B cell (primary cell): ENCODE results near the gene EIF5A. TPM values are rescaled to one million over a fixed set of nuclear protein-coding genes. Genes with fewer than 3 reads are reported as not detected.

ENCODE experiments used
- ATAC-seq: fragments of 200-7000 bp; cut with Tn5 transposase; one replicate; pipeline ENCODE4 v1.10.0; 2021; ENCODE audit warnings: low read depth, mild to moderate bottlenecking, moderate number of reproducible peaks, moderate library complexity
- CTCF ChIA-PET: fragments of 350-600 bp; sonication (Branson Sonifier 250); formaldehyde crosslinking; loops from one replicate; lab custom pipeline; 2021; ENCODE audit warnings: antibody characterized with exemption, inconsistent platforms; lab: Charles Lee
- POLR2A ChIA-PET: fragments of 350-600 bp; sonication (Branson Sonifier 250); formaldehyde crosslinking; loops from one replicate; lab custom pipeline; 2021; ENCODE audit warnings: antibody characterized with exemption; lab: Charles Lee
- DNase-seq: peaks from one replicate; pipeline ENCODE4 v3.0.0; 2013
- H2AFZ ChIP-seq: 2 replicates; pipeline ENCODE4 v1.6.1; 2012; ENCODE audit warnings: mild to moderate bottlenecking, low read depth, low read length; ENCODE audit not compliant: insufficient read depth, poor library complexity, severe bottlenecking
- H3K27ac ChIP-seq, 2 donors: 1 replicate in 1 of 2; 2 replicates in 1 of 2; pipeline ENCODE4 v1.5.1; 2012 to 2013; ENCODE audit warnings: low read length in 2 of 2, mild to moderate bottlenecking in 2 of 2, moderate library complexity in 1 of 2
- H3K27me3 ChIP-seq, 4 experiments: fragments of 200-600 bp in 1 of 4; sonication (generic) in 1 of 4; replicated peaks in 1 of 4; 1 replicate in 2 of 4; 2 replicates in 2 of 4; pipeline versions ENCODE4 v1.6.1 to v1.7.0; 2013 to 2016; ENCODE audit warnings: low read length in 3 of 4, mild to moderate bottlenecking in 2 of 4, mixed read lengths in 1 of 4, moderate library complexity in 1 of 4; ENCODE audit not compliant: insufficient read depth in 4 of 4, control insufficient read depth in 3 of 4; ENCODE audit errors: control extremely low read depth in 1 of 4
- H3K36me3 ChIP-seq, 2 experiments: replicated peaks in 1 of 2; 1 replicate in 1 of 2; 2 replicates in 1 of 2; pipeline versions ENCODE4 v1.6.1 to v1.7.1; 2013; ENCODE audit warnings: low read length in 1 of 2; ENCODE audit not compliant: insufficient read depth in 2 of 2, control insufficient read depth in 1 of 2; ENCODE audit errors: control extremely low read depth in 1 of 2, extremely low read depth in 1 of 2
- H3K4me1 ChIP-seq, 2 donors: fragments of 200-600 bp in 1 of 2; sonication (generic) in 1 of 2; 1 replicate in 1 of 2; 2 replicates in 1 of 2; pipeline versions ENCODE4 v1.5.1 to v1.6.1; 2013 to 2017; ENCODE audit warnings: low read length in 2 of 2; ENCODE audit not compliant: control insufficient read depth in 2 of 2, insufficient read depth in 2 of 2
- H3K4me2 ChIP-seq: replicated peaks from 2 replicates; pipeline ENCODE3; 2012; ENCODE audit warnings: mild to moderate bottlenecking, low read depth, low read length; ENCODE audit not compliant: poor library complexity, severe bottlenecking
- H3K4me3 ChIP-seq, 5 experiments: fragments of 200-600 bp in 1 of 5; sonication (generic) in 1 of 5; 1 replicate in 3 of 5; 2 replicates in 2 of 5; pipeline versions ENCODE4 v1.5.1 to v1.7.0; 2011 to 2016; ENCODE audit warnings: low read length in 4 of 5, mild to moderate bottlenecking in 4 of 5, low read depth in 2 of 5, control low read depth in 1 of 5, moderate library complexity in 1 of 5; ENCODE audit not compliant: insufficient read depth in 1 of 5; ENCODE audit errors: control extremely low read depth in 1 of 5, extremely low read depth in 1 of 5
- H3K79me2 ChIP-seq: fragments of 200-600 bp; sonication (generic); one replicate; pipeline ENCODE4 v1.6.0; 2016; ENCODE audit warnings: low read length; ENCODE audit not compliant: control insufficient read depth, insufficient read depth
- H3K9ac ChIP-seq: fragments of 200-600 bp; sonication (generic); 2 replicates; pipeline ENCODE4 v1.6.1; 2017; ENCODE audit warnings: mild to moderate bottlenecking, low read length, moderate library complexity
- H3K9me3 ChIP-seq, 3 donors: one replicate each; pipeline versions ENCODE4 v1.6.1 to v1.7.1; 2013; ENCODE audit warnings: low read length in 2 of 3; ENCODE audit not compliant: control insufficient read depth in 2 of 3, insufficient read depth in 1 of 3; ENCODE audit errors: control extremely low read depth in 1 of 3
- H4K20me1 ChIP-seq: 2 replicates; pipeline ENCODE4 v1.6.0; 2012; ENCODE audit warnings: mild to moderate bottlenecking, low read length; ENCODE audit not compliant: insufficient read depth, control insufficient read depth, poor library complexity, severe bottlenecking
- H3K27ac Mint-ChIP-seq: one replicate; pipeline ENCODE4 v1.8.0; 2021; ENCODE audit warnings: mixed read lengths
- H3K27me3 Mint-ChIP-seq: one replicate; pipeline ENCODE4 v1.8.0; 2021; ENCODE audit warnings: mixed read lengths
- H3K4me1 Mint-ChIP-seq: one replicate; pipeline ENCODE4 v1.8.0; 2021; ENCODE audit warnings: mixed read lengths
- H3K4me3 Mint-ChIP-seq: one replicate; pipeline ENCODE4 v1.8.0; 2021; ENCODE audit warnings: mixed read lengths
- H3K9me3 Mint-ChIP-seq: one replicate; pipeline ENCODE4 v1.8.0; 2022; ENCODE audit warnings: mixed read lengths; ENCODE audit not compliant: insufficient read depth
- EZH2 ChIP-seq: IDR thresholded peaks from 2 replicates; pipeline ENCODE4 v1.6.1; 2012; ENCODE audit warnings: borderline replicate concordance, low read depth, mild to moderate bottlenecking, moderate library complexity, low read length; ENCODE audit not compliant: insufficient read depth, poor library complexity, severe bottlenecking
- WGBS: methylation state at CpG from one replicate; pipeline ENCODE4 v1.1.5; 2013; ENCODE audit warnings: missing lambda C conversion rate; ENCODE audit not compliant: insufficient coverage; 5-methylcytosine and 5-hydroxymethylcytosine counted together
- intact Hi-C: fragments of 100-400 bp; cut with micrococcal nuclease; formaldehyde crosslinking; loops from one replicate; pipeline ENCODE4 v1.10.0; 2022
- polyA plus RNA-seq: library from polyadenylated mRNA; depleted of rRNA; stranded (reverse); fragments of >200 nt; gene quantifications from 2 replicates; pipeline ENCODE4 v1.2.3, GENCODE V29; 2012
- total RNA-seq, 2 donors: library from RNA; stranded (reverse); fragments of 120-200 nt in 1 of 2; gene quantifications; 1 replicate in 1 of 2; 2 replicates in 1 of 2; pipeline versions ENCODE4 v1.2.3 to v1.2.4, GENCODE V29; 2013 to 2022
- TF ChIP-seq, protein P1 (sequence below): fragments of 200-600 bp; IDR thresholded peaks from one replicate; pipeline ENCODE4 v1.8.0; 2022; ENCODE audit warnings: antibody characterized with exemption, mild to moderate bottlenecking

EIF5A gene
- total and polyA plus RNA-seq, 2 donors (not counting 1 experiment from before 2014, with no cell fraction given) = 233 to 576 TPM

DNA sequence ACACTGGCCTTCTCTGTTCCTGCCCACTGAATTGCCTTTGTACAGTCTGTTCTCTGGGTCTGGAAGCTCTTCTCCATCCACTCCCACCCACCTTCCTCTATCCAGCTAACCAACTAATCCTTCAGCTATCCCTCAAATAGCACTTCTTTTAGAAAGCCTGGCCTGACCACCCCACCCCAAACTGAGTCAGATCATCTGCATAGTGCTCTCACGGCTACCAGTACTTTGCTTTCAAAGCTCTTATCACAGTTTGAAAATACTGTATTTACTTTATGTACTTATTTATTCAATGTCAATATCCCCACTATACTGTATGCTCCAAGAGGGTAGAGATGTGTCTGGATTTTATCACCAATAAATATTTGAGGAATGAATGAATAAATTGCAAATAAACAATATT, 40.6 kb upstream of the EIF5A start:
- Mint-ChIP-seq H3K27me3 (peaks cover 30% of the 10 kb centered on the region), H3K27ac (no peak overlapping the region), H3K4me1 (peaks cover 18% of the 10 kb centered on the region), H3K4me3 (no peak overlapping the region), H3K9me3 (no peaks in the 10 kb centered on the region)
- DNase-seq (no peak), ATAC-seq (no peak)
- TF ChIP-seq, protein P1, sequence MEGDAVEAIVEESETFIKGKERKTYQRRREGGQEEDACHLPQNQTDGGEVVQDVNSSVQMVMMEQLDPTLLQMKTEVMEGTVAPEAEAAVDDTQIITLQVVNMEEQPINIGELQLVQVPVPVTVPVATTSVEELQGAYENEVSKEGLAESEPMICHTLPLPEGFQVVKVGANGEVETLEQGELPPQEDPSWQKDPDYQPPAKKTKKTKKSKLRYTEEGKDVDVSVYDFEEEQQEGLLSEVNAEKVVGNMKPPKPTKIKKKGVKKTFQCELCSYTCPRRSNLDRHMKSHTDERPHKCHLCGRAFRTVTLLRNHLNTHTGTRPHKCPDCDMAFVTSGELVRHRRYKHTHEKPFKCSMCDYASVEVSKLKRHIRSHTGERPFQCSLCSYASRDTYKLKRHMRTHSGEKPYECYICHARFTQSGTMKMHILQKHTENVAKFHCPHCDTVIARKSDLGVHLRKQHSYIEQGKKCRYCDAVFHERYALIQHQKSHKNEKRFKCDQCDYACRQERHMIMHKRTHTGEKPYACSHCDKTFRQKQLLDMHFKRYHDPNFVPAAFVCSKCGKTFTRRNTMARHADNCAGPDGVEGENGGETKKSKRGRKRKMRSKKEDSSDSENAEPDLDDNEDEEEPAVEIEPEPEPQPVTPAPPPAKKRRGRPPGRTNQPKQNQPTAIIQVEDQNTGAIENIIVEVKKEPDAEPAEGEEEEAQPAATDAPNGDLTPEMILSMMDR = no peak
- TF ChIP-seq EZH2 = no peak
- intact Hi-C loops = no loop called here
- H3K9me3 ChIP-seq = peaks cover 0 to 4% (median 0%) of the 10 kb centered on the region in 3 donors
- no peaks in the 10 kb centered on the region for H3K36me3 ChIP-seq
- H2AFZ ChIP-seq = no peak overlapping the region
- no peaks in the 10 kb centered on the region for H4K20me1 ChIP-seq
- no peaks in the 10 kb centered on the region for H3K79me2 ChIP-seq
- H3K4me1 ChIP-seq = peaks cover 19% of the 10 kb centered on the region in 2 donors
- H3K4me3 ChIP-seq = no peak overlapping the region
- H3K9ac ChIP-seq = no peak overlapping the region
- ChIA-PET POLR2A (no interaction called here), CTCF (interaction anchor here (0.7 to 1.7 kb wide), 4 partner anchors 11 to 210 kb away, joined by 3 to 5 read pairs (median 3); no protein-coding TSS in a partner anchor)
- no peak overlapping the region for H3K4me2 ChIP-seq
- WGBS = no CpG with 5 or more reads among the region's 1 CpG
- H3K27me3 ChIP-seq = peaks cover 0 to 20% (median 9%) of the 10 kb centered on the region in 4 experiments
- no peak overlapping the region for H3K27ac ChIP-seq

DNA sequence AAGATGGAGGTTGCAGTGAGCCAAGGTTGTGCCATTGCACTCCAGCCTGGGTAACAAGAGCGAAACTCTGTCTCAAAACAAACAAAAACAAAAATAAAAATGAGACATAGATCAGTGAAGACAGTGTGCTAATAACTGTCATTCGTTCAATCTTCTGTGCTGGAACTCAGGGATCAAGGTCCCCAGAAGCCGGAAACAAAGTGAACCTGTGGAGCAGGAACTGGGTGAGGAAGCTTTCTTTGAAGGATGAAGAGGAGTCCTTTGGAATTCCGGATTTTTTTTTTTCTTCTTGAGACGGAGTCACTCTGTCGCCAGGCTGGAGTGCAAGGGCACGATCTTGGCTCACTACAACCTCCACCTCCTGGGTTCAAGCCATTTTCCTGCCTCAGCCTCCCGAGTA, 28.0 kb upstream of the EIF5A start:
- 88% methylated on average over 5 of the region's 8 CpGs for WGBS
- H3K4me1 ChIP-seq = peaks cover 20 to 31% of the 10 kb centered on the region in 2 donors
- H2AFZ ChIP-seq = no peak overlapping the region
- DNase-seq = no peak
- H3K27ac ChIP-seq = no peak overlapping the region
- no peak overlapping the region for H3K4me2 ChIP-seq
- no peak overlapping the region for H3K9ac ChIP-seq
- H3K9me3 ChIP-seq = peaks cover 0 to 16% (median 0%) of the 10 kb centered on the region in 3 donors
- no peak for ATAC-seq
- ChIA-PET CTCF (interaction anchor here (0.6 to 10.9 kb wide), 10 partner anchors 10 to 281 kb away, joined by 3 to 115 read pairs (median 3); partner anchors contain the start of gene ACAP1), POLR2A (interaction anchor here (0.7 kb wide), 1 partner anchor 164 kb away, joined by 4 read pairs; no protein-coding TSS in a partner anchor)
- H3K4me3 ChIP-seq = no peak overlapping the region
- H3K79me2 ChIP-seq = no peaks in the 10 kb centered on the region
- no peaks in the 10 kb centered on the region for H4K20me1 ChIP-seq
- no peak for TF ChIP-seq EZH2
- TF ChIP-seq, protein P1 = no peak
- no peaks in the 10 kb centered on the region for H3K9me3 Mint-ChIP-seq
- H3K4me3 Mint-ChIP-seq = no peak overlapping the region
- peaks cover 16% of the 10 kb centered on the region for H3K27me3 Mint-ChIP-seq
- H3K4me1 Mint-ChIP-seq = peaks cover 20% of the 10 kb centered on the region
- no peaks in the 10 kb centered on the region for H3K36me3 ChIP-seq
- H3K27ac Mint-ChIP-seq = no peak overlapping the region
- peaks cover 0 to 34% (median 13%) of the 10 kb centered on the region in 4 experiments for H3K27me3 ChIP-seq
- intact Hi-C loops = no loop called here
